ENCODE measurements around the gene EXOC4.

GRCh38 chr7:133983685-133984419, 731.0 kb downstream of the EXOC4 start:
- TF ChIP-seq, protein P1, sequence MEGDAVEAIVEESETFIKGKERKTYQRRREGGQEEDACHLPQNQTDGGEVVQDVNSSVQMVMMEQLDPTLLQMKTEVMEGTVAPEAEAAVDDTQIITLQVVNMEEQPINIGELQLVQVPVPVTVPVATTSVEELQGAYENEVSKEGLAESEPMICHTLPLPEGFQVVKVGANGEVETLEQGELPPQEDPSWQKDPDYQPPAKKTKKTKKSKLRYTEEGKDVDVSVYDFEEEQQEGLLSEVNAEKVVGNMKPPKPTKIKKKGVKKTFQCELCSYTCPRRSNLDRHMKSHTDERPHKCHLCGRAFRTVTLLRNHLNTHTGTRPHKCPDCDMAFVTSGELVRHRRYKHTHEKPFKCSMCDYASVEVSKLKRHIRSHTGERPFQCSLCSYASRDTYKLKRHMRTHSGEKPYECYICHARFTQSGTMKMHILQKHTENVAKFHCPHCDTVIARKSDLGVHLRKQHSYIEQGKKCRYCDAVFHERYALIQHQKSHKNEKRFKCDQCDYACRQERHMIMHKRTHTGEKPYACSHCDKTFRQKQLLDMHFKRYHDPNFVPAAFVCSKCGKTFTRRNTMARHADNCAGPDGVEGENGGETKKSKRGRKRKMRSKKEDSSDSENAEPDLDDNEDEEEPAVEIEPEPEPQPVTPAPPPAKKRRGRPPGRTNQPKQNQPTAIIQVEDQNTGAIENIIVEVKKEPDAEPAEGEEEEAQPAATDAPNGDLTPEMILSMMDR (IDR thresholded peaks at IDR 0.05), result no peak
- TF ChIP-seq POLR2A (IDR thresholded peaks at IDR 0.05) (no peak), EP300 (IDR thresholded peaks at IDR 0.05) (no peak)

Data from sigmoid colon (tissue), 4 donors.